Measurements from ENCODE around the gene SRPK3.

The SRPK3 gene

DNA sequence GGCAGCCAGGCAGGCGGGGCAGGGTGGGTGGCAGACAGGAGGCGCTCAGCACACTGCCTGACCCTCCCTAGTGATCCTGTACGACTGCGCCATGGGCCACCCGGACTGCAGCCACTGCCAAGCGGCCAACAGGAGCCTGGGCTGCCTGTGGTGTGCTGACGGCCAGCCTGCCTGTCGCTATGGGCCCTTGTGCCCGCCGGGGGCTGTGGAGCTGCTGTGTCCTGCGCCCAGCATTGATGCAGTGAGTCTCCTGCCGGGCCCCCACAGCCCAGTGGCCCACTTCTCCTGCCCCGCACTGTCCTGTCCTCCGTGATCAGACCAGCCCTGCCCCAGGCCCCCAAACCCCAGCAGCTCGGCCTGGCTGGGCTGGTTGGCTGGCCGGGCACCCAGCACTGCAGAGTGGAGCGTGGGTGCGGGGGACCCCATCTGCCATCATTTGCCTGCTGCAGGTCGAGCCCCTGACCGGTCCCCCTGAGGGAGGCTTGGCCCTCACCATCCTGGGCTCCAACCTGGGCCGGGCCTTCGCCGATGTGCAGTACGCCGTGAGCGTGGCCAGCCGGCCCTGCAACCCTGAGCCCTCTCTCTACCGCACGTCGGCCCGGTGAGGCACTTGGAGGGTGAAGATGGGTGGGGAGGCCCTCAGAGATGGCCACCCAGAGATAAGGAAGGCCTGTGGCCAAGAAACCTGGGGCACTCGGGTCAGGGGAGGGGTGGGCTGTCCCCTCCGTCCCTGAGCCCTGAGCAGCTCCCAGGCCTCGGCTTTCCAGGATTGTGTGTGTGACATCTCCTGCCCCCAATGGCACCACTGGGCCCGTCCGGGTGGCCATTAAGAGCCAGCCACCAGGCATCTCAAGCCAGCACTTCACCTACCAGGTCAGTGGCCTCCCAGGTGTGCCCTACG lies 9.2 kb upstream of the SRPK3 start:
- DNase-seq, result no peak

DNA sequence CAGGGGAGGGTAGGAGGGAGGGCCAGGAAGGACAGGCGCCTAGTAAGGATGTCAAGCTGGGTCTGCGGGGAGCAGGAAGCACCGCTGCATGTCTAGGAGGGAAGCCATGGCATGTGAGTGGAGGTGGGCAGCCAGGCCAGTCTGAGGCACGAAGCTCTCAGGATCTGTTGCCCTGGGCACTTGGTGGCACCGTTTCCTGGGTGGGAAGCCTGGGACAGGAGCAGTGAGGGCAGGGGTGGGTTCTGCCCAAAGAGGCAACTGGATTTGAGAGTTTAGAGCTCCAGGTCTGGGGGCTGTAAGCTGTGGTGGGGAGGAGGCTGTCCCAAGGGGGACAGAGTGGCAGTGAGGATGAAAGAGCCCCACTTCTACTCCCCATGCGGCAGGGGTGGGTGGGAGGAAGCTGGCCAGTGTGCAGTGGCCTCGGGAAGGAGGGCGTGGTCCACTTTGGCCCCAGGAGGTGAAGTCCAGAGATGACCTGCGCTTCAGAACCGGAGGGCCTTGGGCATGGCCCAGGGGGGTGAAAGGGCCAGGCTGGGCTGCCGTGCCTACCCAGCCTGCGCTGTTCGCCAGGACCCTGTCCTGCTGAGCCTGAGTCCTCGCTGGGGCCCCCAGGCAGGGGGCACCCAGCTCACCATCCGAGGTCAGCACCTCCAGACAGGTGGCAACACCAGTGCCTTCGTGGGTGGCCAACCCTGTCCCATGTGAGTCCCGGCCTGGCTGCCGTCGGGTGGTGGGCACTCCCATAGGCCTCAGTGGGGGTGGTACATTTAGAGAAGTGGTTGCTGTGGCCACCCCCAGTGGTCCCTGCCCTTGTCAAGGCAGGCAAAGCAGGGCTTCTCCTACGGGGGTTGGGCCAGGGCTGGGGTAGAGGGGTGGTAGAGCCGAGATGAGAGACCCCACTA lies 8.3 kb upstream of the SRPK3 start:
- no peak for DNase-seq

DNA sequence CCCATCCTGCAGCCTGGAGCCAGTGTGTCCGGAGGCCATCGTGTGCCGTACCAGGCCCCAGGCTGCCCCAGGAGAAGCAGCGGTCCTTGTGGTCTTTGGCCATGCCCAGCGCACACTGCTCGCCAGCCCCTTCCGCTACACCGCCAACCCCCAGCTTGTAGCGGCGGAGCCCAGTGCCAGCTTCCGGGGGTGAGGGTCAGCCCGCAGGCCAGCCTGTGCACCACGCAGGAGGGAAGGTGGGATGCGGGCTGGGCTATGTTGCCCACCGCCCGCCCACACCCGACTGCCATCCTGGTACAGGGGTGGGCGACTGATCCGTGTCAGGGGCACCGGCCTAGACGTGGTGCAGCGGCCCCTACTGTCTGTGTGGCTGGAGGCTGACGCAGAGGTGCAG lies 7.6 kb upstream of the SRPK3 start:
- no peak for DNase-seq

DNA sequence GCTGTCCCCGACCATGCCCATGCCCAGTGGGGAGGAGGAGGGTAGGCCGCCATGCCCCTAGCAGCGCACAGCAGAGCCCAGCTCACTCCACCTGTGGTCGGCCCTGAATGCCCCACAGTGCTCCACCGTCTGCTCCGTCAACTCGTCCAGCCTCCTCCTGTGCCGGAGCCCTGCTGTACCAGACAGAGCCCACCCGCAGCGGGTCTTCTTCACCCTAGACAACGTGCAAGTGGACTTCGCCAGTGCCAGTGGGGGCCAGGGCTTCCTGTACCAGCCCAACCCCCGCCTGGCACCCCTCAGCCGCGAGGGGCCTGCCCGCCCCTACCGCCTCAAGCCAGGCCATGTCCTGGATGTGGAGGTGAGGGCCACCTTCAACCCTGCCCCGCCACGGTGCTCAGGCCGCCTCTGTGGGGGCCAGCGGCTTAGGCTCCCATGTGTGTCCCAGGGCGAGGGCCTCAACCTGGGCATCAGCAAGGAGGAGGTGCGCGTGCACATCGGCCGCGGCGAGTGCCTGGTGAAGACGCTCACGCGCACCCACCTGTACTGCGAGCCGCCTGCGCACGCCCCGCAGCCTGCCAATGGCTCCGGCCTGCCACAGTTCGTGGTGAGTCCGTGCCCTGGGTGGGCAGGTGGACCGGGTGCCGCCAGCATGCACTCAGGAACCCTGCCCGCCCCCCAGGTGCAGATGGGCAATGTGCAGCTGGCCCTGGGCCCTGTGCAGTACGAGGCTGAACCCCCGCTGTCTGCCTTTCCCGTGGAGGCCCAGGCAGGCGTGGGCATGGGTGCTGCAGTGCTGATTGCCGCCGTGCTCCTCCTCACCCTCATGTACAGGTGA lies 6.9 kb upstream of the SRPK3 start:
- DNase-seq, result no peak

DNA sequence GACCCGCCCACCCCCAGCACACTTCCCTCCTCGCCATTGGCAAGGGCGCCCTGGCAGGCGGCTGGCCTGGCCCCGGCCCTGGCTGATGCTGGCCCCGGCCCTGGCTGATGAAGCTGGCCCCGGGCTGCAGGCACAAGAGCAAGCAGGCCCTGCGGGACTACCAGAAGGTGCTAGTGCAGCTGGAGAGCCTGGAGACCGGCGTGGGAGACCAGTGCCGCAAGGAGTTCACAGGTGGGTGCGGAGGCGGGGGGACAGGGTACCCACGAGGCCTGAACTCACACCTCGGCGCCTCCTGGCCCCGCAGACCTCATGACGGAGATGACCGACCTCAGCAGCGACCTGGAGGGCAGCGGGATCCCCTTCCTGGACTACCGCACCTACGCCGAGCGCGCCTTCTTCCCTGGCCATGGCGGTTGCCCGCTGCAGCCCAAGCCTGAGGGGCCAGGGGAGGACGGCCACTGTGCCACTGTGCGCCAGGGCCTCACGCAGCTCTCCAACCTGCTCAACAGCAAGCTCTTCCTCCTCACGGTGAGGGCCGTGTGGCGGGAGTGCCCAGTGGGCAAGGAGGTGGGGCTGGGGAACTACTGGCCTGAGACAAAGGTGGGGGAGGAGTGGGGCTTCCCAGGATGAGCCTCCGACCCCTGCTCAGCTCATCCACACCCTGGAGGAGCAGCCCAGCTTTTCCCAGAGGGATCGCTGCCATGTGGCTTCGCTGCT lies 6.1 kb upstream of the SRPK3 start:
- DNase-seq, result no peak

DNA sequence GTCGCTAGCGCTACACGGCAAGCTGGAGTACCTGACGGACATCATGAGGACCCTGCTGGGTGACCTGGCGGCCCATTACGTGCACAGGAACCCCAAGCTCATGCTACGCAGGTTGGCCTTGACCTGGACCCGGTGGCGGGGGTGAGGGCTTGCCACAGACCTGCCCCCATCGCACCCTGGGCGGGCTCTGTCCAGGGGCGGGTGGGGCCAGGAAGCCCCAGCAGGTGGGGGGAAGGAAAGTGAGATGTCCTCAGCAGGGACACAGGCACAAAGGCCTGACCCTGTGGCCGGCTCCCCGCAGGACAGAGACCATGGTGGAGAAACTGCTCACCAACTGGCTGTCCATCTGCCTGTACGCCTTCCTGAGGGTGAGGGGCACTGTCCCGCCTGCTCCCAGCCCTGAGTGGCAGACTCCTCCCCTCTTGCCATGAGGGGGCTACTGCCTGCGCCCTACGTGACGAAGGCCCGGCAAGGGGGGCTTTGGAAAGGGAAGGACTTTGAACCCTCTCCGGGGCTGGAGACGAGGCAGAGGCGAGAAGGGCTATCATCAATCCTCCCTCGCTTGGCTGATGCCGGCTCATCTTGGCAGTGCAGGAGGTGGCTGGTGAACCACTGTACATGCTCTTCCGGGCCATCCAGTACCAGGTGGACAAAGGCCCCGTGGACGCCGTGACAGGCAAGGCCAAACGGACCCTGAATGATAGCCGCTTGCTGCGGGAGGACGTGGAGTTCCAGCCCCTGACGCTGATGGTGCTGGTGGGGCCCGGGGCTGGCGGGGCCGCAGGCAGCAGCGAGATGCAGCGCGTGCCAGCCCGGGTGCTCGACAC lies 5.3 kb upstream of the SRPK3 start:
- DNase-seq, result no peak

DNA sequence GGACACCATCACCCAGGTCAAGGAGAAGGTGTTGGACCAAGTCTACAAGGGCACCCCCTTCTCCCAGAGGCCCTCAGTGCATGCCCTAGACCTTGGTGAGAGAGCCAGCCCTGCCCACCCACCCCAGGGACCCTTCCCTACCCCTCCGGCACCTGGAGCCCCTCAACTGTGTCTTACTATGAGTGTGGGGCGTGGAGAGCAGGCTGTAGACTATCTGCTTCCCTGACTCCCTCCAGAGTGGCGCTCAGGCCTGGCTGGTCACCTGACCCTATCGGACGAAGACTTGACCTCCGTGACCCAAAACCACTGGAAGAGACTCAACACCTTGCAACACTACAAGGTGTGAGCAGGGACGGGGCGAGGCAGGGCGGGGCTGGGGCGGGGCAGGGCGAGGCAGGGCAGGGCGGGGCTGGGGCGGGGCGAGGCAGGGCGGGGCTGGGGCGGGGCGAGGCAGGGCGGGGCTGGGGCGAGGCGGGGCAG lies 4.7 kb upstream of the SRPK3 start:
- DNase-seq, result no peak

DNA sequence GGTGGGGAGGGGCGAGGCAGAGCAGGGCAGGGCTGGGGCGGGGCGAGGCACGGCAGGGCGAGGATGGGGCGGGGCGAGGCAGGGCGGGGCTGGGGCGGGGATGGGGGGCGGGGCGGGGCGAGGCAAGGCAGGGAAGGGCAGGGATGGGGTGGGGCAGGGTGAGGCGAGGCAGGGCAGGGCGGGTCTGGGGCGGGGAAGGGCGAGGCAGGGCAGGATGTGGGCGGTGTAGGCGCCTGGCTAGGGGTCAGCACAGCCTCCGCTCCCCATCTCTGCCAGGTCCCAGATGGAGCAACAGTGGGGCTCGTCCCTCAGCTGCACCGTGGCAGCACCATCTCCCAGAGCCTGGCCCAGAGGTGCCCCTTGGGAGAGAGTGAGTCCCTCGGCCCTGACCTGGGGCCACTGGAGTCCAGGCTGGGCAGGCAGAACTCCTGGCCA lies 4.2 kb upstream of the SRPK3 start:
- no peak for DNase-seq

DNA sequence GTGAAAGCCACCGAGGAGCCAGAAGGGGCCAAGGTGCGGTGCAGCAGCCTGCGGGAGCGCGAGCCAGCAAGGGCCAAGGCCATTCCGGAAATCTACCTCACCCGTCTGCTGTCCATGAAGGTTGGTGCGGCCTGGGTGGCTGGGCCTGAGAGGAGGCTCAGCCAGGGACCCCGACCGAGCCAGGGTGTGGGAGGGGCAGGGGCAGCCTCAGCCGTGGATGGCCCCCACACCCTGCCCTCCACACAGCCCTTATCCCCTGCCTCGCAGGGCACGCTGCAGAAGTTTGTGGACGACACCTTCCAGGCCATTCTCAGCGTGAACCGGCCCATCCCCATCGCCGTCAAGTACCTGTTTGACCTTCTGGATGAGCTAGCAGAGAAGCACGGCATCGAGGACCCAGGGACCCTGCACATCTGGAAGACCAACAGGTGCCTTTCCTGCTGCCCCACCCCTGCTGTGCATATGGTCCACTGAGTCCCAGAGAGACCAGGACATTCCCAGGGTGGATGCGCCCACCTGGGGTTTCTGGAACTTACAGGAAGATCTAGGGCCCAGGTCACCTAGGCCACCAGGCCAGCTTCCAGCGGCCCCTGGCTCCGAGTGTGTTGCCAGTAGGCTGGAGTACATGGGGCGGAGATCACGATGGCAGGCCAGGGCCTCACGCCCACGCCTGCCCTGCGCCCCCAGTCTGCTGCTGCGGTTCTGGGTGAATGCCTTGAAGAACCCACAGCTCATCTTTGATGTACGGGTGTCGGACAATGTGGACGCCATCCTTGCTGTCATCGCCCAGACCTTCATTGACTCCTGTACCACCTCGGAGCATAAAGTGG lies 3.4 kb upstream of the SRPK3 start:
- no peak for DNase-seq

DNA sequence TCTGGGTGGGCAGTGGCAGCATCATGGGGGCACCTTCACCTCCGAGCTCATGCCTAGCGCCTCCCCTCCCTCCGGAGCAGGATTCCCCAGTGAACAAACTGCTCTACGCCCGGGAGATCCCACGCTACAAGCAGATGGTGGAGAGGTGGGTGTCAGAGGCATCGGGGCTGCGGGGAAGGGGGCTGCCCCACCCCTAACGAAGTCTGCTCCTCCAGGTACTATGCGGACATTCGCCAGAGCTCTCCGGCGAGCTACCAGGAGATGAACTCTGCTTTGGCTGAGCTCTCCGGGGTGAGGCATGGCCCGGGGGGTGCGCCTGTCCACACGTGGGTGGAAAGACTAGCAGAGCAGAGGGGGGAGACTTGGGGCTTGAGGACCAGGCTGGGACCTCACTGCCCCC lies 2.7 kb upstream of the SRPK3 start:
- no peak for DNase-seq

DNA sequence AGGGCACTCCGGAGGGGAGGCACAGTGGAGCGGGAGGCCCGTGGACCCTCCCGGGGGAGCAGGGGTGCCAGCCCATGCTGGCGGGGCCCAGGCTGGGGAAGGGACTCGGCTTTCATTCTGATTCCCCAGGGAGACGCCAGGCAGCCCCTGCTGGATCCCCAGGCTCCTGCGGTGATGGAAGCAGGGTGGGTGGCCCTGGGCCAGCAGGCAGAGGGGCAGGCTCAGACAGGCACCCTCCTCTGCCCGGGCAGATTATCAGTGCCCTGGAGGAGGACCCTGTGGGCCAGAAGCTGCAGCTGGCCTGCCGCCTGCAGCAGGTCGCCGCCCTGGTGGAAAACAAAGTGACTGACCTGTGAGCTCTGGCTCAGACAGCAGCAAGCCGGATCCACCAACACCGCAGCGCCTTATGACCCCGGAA lies 2.1 kb upstream of the SRPK3 start:
- peak; percentile 24 for DNase-seq

DNA sequence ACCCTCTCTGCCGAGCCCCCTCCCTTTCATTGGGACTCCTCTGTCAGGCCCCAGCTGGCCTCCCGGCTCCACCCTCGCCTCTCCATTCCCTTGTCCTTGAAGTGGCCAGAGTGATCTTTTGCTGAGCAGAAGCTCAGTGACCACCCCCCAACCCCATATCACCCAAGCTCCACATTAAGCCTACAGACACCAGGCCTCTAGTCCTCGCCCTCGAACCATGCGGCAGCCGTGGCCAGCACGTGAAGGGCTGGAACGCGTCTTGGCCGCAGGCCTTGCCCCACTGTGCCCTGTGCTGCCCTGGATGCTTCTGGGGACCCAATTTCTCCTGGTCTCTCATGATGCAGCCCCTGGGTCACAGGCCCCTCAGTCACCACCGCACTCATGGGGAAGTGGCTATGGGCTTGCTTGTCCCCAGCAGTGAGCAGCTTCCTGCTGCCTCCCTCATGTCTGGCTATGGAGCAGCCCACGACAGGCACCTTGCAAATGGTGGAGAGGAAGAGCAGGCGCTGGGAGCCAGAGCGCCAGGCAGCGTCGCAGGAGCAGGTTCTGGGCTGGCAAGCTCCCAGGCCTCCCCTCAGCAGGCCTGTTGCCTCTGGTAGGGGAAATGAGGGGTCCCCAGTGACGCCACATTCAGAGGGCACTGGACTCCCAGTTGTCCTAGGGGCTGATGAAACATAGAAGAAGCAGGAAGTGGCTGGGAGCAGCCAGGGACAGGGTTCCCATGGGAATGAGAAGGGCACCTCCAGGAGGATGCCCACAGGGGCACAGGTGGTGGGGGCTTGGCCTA lies 757 bp upstream of the SRPK3 start:
- DNase-seq, result no peak

DNA sequence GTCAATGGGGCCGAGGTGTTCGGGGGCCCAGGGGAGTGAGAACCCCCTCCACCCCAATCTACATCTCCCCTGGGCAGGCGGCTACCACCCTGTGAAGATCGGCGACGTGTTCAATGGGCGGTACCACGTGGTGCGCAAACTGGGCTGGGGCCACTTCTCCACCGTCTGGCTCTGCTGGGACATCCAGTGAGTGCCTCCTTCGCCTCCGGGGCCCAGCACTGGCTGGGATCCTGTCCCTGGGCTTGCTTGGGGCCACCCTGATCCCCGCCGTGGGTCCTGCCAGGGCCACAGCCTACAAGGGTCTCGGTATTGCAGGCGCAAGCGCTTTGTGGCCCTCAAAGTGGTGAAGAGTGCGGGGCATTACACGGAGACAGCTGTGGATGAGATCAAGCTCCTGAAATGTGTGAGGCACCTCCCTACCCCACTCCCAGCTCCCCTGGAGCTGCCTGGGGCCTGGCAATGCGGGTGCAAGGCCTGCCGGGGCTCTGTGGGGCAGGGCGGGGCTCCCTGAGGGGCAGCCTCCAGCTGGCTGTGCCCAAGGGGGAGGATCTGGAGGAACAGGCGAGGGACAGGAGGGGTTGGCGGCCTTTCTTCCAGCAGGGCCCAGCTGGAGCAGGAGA lies 697 bp downstream of the SRPK3 start:
- DNase-seq, result no peak

DNA sequence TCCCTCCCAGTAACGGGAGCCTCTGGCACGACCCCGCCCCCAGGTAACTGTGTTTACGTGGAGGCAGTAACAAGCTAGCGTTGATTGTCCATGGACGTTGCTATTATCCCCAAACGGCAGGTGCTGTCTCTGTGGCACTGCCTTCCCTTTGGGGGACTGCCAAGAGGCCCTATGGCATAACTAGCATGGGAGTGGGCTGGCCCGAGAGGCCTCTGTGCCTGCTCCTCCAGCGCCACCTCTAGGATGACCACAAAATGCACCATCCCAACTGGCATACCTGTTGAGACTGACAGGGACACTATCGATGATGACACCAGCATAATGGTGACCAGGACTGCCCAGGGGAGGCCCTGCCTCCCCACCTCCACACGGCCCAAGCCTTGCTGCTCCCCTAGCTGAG lies 1.5 kb downstream of the SRPK3 start:
- no peak for DNase-seq

DNA sequence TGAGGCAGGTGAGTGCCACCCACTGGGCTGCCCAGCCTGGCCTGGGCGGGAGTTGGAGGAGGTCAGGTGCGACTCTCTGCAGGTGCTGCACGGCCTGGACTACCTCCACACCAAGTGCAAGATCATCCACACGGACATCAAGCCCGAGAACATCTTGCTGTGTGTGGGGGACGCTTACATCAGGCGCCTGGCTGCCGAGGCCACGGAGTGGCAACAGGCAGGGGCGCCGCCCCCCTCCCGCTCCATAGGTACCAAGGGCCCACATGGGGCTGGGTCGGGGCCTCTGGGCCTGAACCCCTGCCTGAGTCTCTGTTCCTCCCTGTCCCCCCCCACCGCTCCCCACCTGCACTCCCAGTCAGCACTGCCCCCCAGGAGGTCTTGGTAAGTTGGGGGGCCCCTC lies 2.0 kb downstream of the SRPK3 start:
- no peak for DNase-seq

DNA sequence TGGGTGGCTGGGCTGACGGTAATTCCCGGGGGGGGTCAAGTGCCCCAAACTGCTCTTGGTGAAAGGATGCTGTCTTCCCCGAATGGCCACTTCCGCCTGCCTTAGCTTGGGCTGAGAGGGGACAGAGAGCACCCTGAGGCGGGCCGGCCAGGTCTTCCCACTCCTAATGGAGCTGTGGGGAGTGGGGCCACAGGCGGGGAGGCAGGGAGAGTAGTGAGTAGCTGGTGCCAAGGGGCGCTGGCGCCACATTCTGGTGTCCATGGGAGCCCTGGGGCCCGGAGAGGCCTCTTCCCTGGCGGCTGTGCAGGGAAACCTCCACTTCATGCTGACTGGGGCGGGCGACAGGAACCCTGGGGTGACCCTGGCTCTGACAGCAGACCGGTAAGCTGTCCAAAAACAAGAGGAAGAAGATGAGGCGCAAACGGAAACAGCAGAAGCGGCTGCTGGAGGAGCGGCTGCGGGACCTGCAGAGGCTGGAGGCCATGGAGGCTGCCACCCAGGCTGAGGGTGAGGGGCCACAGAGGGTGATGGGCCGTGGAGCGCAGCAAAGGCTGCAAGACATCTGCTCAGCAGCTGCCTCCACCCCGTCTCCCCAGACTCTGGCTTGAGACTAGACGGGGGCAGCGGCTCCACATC lies 2.7 kb downstream of the SRPK3 start:
- DNase-seq, result no peak

DNA sequence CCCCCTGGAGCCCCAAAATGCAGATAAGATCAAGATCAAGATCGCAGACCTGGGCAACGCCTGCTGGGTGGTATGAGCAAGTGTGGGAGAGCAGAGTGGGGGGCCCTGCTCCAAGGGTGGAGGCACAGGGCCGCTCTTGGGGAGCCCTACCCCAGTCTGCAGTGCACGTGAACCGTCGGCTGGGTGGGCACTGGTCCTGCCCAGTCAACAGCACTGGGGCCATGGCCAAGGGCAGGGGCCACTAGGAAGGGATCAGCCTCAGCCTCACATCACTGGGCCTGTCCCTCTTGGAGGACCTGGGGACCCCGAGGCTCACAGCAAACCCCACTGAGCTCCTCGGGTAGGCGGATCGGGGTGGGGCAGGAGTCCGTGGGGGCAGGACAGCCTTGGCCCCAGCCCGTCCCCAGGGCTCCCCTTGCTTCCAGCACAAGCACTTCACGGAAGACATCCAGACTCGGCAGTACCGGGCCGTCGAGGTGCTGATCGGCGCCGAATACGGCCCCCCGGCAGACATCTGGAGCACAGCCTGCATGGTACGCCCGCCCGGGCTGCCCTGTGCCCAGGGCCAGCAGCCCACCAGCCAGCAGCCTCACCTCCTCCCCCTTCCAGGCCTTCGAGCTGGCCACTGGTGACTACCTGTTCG lies 3.6 kb downstream of the SRPK3 start:
- DNase-seq, result no peak

DNA sequence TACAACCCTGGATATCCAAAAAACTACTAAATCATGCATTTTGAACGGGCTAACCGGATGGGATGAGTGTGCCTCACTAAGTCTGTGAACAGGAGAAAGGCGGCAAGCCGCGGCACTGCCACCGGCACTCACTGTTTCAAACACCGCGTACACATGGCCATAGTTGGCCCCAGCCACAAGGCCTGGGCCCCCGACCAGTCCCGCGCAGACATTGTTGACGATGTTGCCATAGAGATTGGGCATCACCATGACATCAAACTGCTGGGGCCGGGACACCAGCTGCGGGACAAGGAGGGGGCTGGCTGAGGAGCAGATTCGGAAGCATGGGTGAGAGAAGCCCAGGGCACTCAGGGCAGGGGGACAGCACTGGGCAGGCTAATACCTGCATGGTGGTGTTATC lies 5.8 kb downstream of the SRPK3 start:
- DNase-seq, result no peak
